HFFc6 (cell line): ENCODE results near the gene CD226. TPM values are rescaled to one million over a fixed set of nuclear protein-coding genes. Genes with fewer than 3 reads are reported as not detected.

ENCODE experiments used
- DNase-seq: peaks from one replicate; pipeline ENCODE4 v3.0.0-alpha.2; 2018
- H3K27ac Mint-ChIP-seq: 2 replicates; pipeline ENCODE4 v1.8.0; 2020; ENCODE audit warnings: mild to moderate bottlenecking, mixed read lengths
- H3K27me3 Mint-ChIP-seq: 2 replicates; pipeline ENCODE4 v1.8.0; 2021; ENCODE audit warnings: mild to moderate bottlenecking, moderate library complexity, mixed read lengths; ENCODE audit not compliant: insufficient read depth
- H3K36me3 Mint-ChIP-seq: 2 replicates; pipeline ENCODE4 v1.8.0; 2021; ENCODE audit warnings: low read depth, mixed read lengths
- H3K4me1 Mint-ChIP-seq: 2 replicates; pipeline ENCODE4 v1.8.0; 2020; ENCODE audit warnings: low read depth, mixed read lengths
- H3K4me3 Mint-ChIP-seq: 2 replicates; pipeline ENCODE4 v1.8.0; 2020; ENCODE audit warnings: mild to moderate bottlenecking, moderate library complexity, mixed read lengths
- H3K9me3 Mint-ChIP-seq: 2 replicates; pipeline ENCODE4 v1.8.0; 2020; ENCODE audit warnings: mild to moderate bottlenecking, mixed read lengths
- total RNA-seq, 6 experiments: library from RNA; stranded (reverse); fragmentation: NEBNext Ultra II Directional; extraction: Animal tissue kit (Norgen Biotek cat#: 25700); gene quantifications; 2 replicates in 1 of 6; 3 replicates in 5 of 6; pipeline ENCODE4 v1.2.3, GENCODE V29; 2021
- TF ChIP-seq, protein P1 (sequence below): fragments of 200-600 bp; sonication (generic); IDR thresholded peaks from 2 replicates; pipeline ENCODE4 v1.5.0; 2021; ENCODE audit warnings: antibody characterized with exemption, mild to moderate bottlenecking

Gene CD226
- total RNA-seq, 6 experiments from 2014 or later, result 0.14 to 0.78 (median 0.34) TPM

DNA sequence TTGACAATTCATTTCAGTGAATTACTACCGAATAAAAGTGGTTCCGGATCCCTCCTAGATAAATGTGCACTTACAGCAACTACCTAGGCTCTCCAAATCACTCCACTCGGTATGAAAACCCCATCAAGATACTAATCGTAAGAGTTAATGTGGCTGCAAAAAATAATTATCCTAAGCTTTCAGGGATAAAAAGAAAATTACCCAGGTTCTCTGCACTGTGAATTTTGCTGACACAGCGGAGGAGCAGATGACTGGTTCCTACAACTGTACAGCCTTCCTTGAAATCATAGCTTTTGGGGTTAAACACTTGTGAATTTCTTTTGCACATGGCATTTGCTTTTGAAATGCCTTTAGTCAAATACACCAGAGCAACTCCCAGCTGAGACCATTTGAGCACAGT is 104.7 kb downstream of the CD226 start:
- no peak for DNase-seq
- Mint-ChIP-seq H3K9me3 (no peaks in the 10 kb centered on the region), H3K4me1 (no peaks in the 10 kb centered on the region), H3K36me3 (no peaks in the 10 kb centered on the region), H3K27ac (no peak overlapping the region), H3K27me3 (peaks cover 7% of the 10 kb centered on the region; the same call in 1 of the 2 replicates), H3K4me3 (no peak overlapping the region)
- TF ChIP-seq, protein P1, sequence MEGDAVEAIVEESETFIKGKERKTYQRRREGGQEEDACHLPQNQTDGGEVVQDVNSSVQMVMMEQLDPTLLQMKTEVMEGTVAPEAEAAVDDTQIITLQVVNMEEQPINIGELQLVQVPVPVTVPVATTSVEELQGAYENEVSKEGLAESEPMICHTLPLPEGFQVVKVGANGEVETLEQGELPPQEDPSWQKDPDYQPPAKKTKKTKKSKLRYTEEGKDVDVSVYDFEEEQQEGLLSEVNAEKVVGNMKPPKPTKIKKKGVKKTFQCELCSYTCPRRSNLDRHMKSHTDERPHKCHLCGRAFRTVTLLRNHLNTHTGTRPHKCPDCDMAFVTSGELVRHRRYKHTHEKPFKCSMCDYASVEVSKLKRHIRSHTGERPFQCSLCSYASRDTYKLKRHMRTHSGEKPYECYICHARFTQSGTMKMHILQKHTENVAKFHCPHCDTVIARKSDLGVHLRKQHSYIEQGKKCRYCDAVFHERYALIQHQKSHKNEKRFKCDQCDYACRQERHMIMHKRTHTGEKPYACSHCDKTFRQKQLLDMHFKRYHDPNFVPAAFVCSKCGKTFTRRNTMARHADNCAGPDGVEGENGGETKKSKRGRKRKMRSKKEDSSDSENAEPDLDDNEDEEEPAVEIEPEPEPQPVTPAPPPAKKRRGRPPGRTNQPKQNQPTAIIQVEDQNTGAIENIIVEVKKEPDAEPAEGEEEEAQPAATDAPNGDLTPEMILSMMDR, result no peak

DNA sequence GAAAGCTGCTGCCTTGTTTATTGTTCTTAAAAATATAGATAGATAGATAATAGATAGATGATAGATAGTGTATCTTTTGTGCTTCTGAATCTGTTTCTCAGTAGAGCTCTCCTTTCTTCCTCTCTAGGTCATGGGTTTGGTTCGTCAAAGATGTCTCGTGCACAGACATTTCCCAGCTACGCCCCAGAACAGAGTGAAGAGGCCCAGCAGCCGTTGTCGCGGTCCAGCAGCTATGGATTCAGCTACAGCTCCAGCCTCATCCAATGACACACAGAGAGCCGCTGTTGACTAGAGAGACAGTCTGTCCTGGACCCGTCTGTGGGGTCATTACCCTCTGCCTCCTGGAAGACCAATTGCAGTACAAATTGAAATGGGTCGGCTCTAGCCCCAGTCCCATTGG is 106.6 kb downstream of the CD226 start:
- Mint-ChIP-seq H3K4me3 (no peak overlapping the region), H3K9me3 (no peaks in the 10 kb centered on the region), H3K27ac (no peak overlapping the region), H3K36me3 (no peaks in the 10 kb centered on the region), H3K4me1 (no peaks in the 10 kb centered on the region), H3K27me3 (peaks cover 7% of the 10 kb centered on the region; the same call in 1 of the 2 replicates)
- DNase-seq, result no peak
- TF ChIP-seq, protein P1, result no peak

DNA sequence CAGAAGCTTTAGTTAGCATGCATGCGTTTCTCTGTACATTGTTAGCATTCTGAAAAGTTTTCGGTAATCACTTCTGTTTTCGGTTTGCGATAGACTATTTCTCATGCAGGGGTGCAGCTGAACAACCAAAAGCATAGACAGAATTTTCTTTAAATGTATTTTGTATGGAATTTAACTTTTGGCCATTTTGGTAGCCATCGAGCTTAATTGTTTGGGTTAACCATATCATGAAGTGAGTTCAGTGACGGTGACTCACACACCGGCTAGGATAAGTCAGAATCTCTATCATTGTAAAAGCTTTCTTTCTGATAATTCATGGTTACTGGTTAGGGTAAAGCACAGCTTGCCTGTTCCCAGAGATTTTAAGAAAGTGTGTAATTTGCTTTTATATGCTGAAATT is 107.2 kb downstream of the CD226 start:
- TF ChIP-seq, protein P1, result no peak
- H3K9me3 Mint-ChIP-seq, result no peaks in the 10 kb centered on the region
- H3K27me3 Mint-ChIP-seq, result peaks cover 4% of the 10 kb centered on the region; the same call in 1 of the 2 replicates
- DNase-seq, result no peak
- H3K27ac Mint-ChIP-seq, result no peak overlapping the region
- no peaks in the 10 kb centered on the region for H3K36me3 Mint-ChIP-seq
- H3K4me1 Mint-ChIP-seq, result no peaks in the 10 kb centered on the region
- H3K4me3 Mint-ChIP-seq, result no peak overlapping the region

DNA sequence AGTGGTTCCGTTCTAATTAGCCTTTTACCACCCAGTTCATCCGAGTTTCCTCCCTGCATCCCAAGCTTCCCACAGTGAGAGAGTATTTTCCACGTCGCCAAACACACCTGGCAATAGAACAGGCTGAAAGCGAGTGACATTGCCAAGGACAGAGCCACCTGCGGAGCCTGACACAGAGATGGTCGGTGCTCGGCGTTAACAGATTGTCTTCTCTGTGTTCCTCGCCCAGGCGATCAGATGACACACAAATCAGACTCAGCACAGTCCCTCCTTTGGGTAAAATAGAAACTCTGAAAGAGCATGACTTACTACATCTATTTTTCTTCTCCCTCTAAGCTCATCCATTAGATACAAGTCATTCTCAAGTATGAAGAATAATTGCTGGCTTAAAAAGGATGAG is 107.7 kb downstream of the CD226 start:
- Mint-ChIP-seq H3K27me3 (peaks cover 2% of the 10 kb centered on the region; the same call in 1 of the 2 replicates), H3K9me3 (no peaks in the 10 kb centered on the region), H3K4me1 (no peaks in the 10 kb centered on the region), H3K27ac (no peak overlapping the region), H3K4me3 (no peak overlapping the region), H3K36me3 (no peaks in the 10 kb centered on the region)
- TF ChIP-seq, protein P1, result no peak
- no peak for DNase-seq

DNA sequence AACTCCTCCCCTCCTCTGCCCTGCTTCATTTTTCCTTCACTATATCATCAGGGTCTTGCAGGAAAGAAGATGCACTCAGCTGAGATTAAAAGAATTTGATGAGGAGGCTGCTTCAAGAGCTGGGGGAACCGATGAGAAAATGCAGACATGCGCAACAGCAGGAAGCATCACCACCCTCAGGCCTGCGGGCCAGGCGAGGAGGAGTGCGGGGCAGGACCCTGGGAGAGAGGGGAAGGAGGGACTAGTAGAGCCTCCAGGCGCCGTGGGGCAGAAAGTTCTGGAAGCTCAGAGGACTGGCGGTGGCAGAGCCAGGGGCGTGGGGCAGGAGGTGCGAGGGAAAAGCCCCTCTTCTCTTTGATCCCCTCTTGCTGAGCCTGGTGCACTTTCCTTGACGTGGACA is 108.2 kb downstream of the CD226 start:
- Mint-ChIP-seq H3K27ac (no peak overlapping the region), H3K4me3 (no peak overlapping the region), H3K4me1 (no peaks in the 10 kb centered on the region), H3K36me3 (no peaks in the 10 kb centered on the region), H3K9me3 (no peaks in the 10 kb centered on the region), H3K27me3 (peaks cover 2% of the 10 kb centered on the region; the same call in 1 of the 2 replicates)
- no peak for DNase-seq
- TF ChIP-seq, protein P1, result no peak
